Right renal pelvis (tissue), 4 donors: ENCODE results near the gene HAP1. TPM values are rescaled to one million over a fixed set of nuclear protein-coding genes. Genes with fewer than 3 reads are reported as not detected.
A peak's percentile ranks its signal among the peaks of the same experiment; 100 is the strongest.
"Not testable (repeated sequence)": the region's sequence is repeated elsewhere in the genome, so short reads cannot be mapped to it uniquely, and the experiment has no call there.

Experiments used
- DNase-seq, 4 donors: peaks; one replicate each; pipeline ENCODE4 v3.0.0-alpha.2; 2013; ENCODE audit warnings: low read depth in 4 of 4, low spot score in 3 of 4, missing footprints in 1 of 4
- polyA plus RNA-seq, 4 donors: library from polyadenylated mRNA; unstranded; fragments of 120-200 nt; gene quantifications; one replicate each; pipeline ENCODE4 v1.2.1, GENCODE V29; 2013; ENCODE audit not compliant: insufficient read length in 4 of 4

Gene HAP1
- polyA plus RNA-seq, result 1 to 10 TPM in 1 of 4 donors, under 1 TPM in 3; 0.86 to 1.1 (median 0.94) TPM

GRCh38 chr17:41734139-41734948 is at the start of gene HAP1:
TSS of gene HAP1 (minus strand) at chr17:41734643. CDS start at chr17:41734634, 9 bp downstream.
- peak in 1 of 4 donors; percentile 52 for DNase-seq

- no peak for DNase-seq
These were observed 47.7 kb upstream of the HAP1 start for GRCh38 chr17:41782142-41782541.

GRCh38 chr17:41781404-41782110 is 47.1 kb upstream of the HAP1 start:
- no peak for DNase-seq

- DNase-seq, result no peak
These were observed 45.5 kb upstream of the HAP1 start for GRCh38 chr17:41779954-41780353.

GRCh38 chr17:41777574-41778188 is 43.2 kb upstream of the HAP1 start:
- peak in 1 of 4 donors; percentile 72 for DNase-seq

- peak in 1 of 4 donors; percentile 65 for DNase-seq
These were observed 42.7 kb upstream of the HAP1 start for GRCh38 chr17:41777157-41777573.

GRCh38 chr17:41776262-41776900 is 41.9 kb upstream of the HAP1 start:
- DNase-seq, result not testable (repeated sequence)

- DNase-seq, result no peak
These were observed 41.2 kb upstream of the HAP1 start for GRCh38 chr17:41775394-41776226.

- no peak for DNase-seq
These were observed 39.3 kb upstream of the HAP1 start for GRCh38 chr17:41773731-41774193.

GRCh38 chr17:41773190-41773588 is 38.7 kb upstream of the HAP1 start:
- peak in 2 of 4 donors; percentile 54 to 62 for DNase-seq

- no peak for DNase-seq
These were observed 38.2 kb upstream of the HAP1 start for GRCh38 chr17:41772586-41773189.

GRCh38 chr17:41772218-41772585 is 37.8 kb upstream of the HAP1 start:
- DNase-seq, result no peak

- DNase-seq, result no peak
These were observed 37.2 kb upstream of the HAP1 start for GRCh38 chr17:41771389-41772206.

- DNase-seq, result no peak
These were observed 35.5 kb upstream of the HAP1 start for GRCh38 chr17:41769985-41770384.

GRCh38 chr17:41769346-41769862 is 35.0 kb upstream of the HAP1 start:
- no peak for DNase-seq

GRCh38 chr17:41768682-41769288 is 34.3 kb upstream of the HAP1 start:
- DNase-seq, result no peak

GRCh38 chr17:41767324-41768042 is 33.0 kb upstream of the HAP1 start:
- no peak for DNase-seq
